GM23338 (cell line): ENCODE data around the gene CCNY. TPM values are rescaled to one million over a fixed set of nuclear protein-coding genes. Genes with fewer than 3 reads are reported as not detected.

Experiments
- ATAC-seq: fragments of 200-7000 bp; cut with Tn5 transposase; 3 replicates; pipeline ENCODE4 v1.9.1; 2020
- DNase-seq: peaks from one replicate; pipeline ENCODE4 v3.0.0-alpha.2; 2015; ENCODE audit warnings: low spot score
- H2AFZ ChIP-seq: fragments of 200-600 bp; sonication (generic); 2 replicates; pipeline ENCODE4 v1.8.0; 2016; ENCODE audit warnings: antibody characterized with exemption, mild to moderate bottlenecking, moderate library complexity
- H3F3A ChIP-seq: fragments of 200-600 bp; sonication (generic); replicated peaks from 2 replicates; pipeline ENCODE4 v1.8.0; 2017; ENCODE audit warnings: antibody characterized with exemption, mixed run types, low read depth
- H3K27ac ChIP-seq: fragments of 200-600 bp; sonication (generic); 2 replicates; pipeline ENCODE4 v1.6.1; 2016; ENCODE audit warnings: low read depth
- H3K27me3 ChIP-seq: fragments of 200-600 bp; sonication (generic); 2 replicates; pipeline ENCODE4 v1.8.0; 2016; ENCODE audit warnings: mild to moderate bottlenecking, mixed run types, moderate library complexity; ENCODE audit not compliant: insufficient read depth
- H3K36me3 ChIP-seq: fragments of 200-600 bp; sonication (generic); 2 replicates; pipeline ENCODE4 v1.8.0; 2016; ENCODE audit warnings: mild to moderate bottlenecking; ENCODE audit not compliant: insufficient read depth
- H3K4me1 ChIP-seq: fragments of 200-600 bp; sonication (generic); 2 replicates; pipeline ENCODE4 v1.8.0; 2016; ENCODE audit warnings: mild to moderate bottlenecking, moderate library complexity; ENCODE audit not compliant: insufficient read depth
- H3K4me2 ChIP-seq: fragments of 200-600 bp; sonication (generic); 2 replicates; pipeline ENCODE4 v1.7.1; 2017; ENCODE audit warnings: mixed run types
- H3K4me3 ChIP-seq: fragments of 200-600 bp; sonication (generic); 2 replicates; pipeline ENCODE4 v1.6.1; 2016; ENCODE audit warnings: mixed run types
- H3K79me2 ChIP-seq: fragments of 200-600 bp; sonication (generic); replicated peaks from 2 replicates; pipeline ENCODE4 v1.8.0; 2017; ENCODE audit warnings: mild to moderate bottlenecking; ENCODE audit not compliant: insufficient read depth
- H3K9me2 ChIP-seq: fragments of 200-600 bp; sonication (generic); 2 replicates; pipeline ENCODE4 v1.8.0; 2017; ENCODE audit not compliant: insufficient read depth
- H4K20me1 ChIP-seq: fragments of 200-600 bp; sonication (generic); replicated peaks from 2 replicates; pipeline ENCODE4 v1.8.0; 2017; ENCODE audit warnings: mild to moderate bottlenecking; ENCODE audit not compliant: insufficient read depth
- H3K27ac Mint-ChIP-seq: 2 replicates; pipeline ENCODE4 v1.8.0; 2020; ENCODE audit warnings: inconsistent platforms, mild to moderate bottlenecking, moderate library complexity, mixed read lengths
- H3K27me3 Mint-ChIP-seq: 3 replicates; pipeline ENCODE4 v1.8.0; 2022; ENCODE audit warnings: low read depth, mild to moderate bottlenecking, moderate library complexity, mixed read lengths, inconsistent platforms; ENCODE audit not compliant: insufficient read depth, poor library complexity
- H3K36me3 Mint-ChIP-seq: 3 replicates; pipeline ENCODE4 v1.8.0; 2021; ENCODE audit warnings: low read depth, mild to moderate bottlenecking, inconsistent platforms, moderate library complexity, mixed read lengths
- H3K4me1 Mint-ChIP-seq: 3 replicates; pipeline ENCODE4 v1.8.0; 2020; ENCODE audit warnings: mild to moderate bottlenecking, inconsistent platforms, mixed read lengths
- H3K4me3 Mint-ChIP-seq: 3 replicates; pipeline ENCODE4 v1.8.0; 2021; ENCODE audit warnings: moderate library complexity, mild to moderate bottlenecking, inconsistent platforms, mixed read lengths
- H3K9me3 Mint-ChIP-seq: 3 replicates; pipeline ENCODE4 v1.8.0; 2020; ENCODE audit warnings: moderate library complexity, mild to moderate bottlenecking, inconsistent platforms, mixed read lengths
- CREB1 ChIP-seq: fragments of 250-450 bp; sonication (Bioruptor Pico); IDR thresholded peaks from 2 replicates; pipeline ENCODE4 v1.5.0; 2020; ENCODE audit warnings: low read depth, mild to moderate bottlenecking, moderate library complexity
- CTCF ChIP-seq, 2 experiments: fragments of 200-600 bp in 1 of 2; sonication (generic) in 1 of 2; conservative IDR thresholded peaks; 2 replicates each; pipeline versions ENCODE4 v1.5.1 to v1.6.1; 2016 to 2017; ENCODE audit warnings: antibody characterized with exemption in 2 of 2, low read depth in 2 of 2, mild to moderate bottlenecking in 2 of 2, moderate library complexity in 1 of 2
- EZH2 ChIP-seq: fragments of 200-600 bp; sonication (generic); IDR thresholded peaks from one replicate; pipeline ENCODE4 v1.8.0; 2017; ENCODE audit warnings: antibody characterized with exemption, mild to moderate bottlenecking, low read depth; ENCODE audit not compliant: unreplicated experiment
- EZH2phosphoT487 ChIP-seq: fragments of 200-600 bp; sonication (generic); IDR thresholded peaks from one replicate; pipeline ENCODE4 v1.8.1; 2018; ENCODE audit warnings: antibody characterized with exemption; ENCODE audit not compliant: unreplicated experiment
- JUNB ChIP-seq: IDR thresholded peaks from one replicate; pipeline ENCODE4 v1.6.1; 2016; ENCODE audit warnings: antibody characterized with exemption; ENCODE audit not compliant: unreplicated experiment
- NANOG ChIP-seq: IDR thresholded peaks from 2 replicates; pipeline ENCODE4 v1.6.1; 2016; ENCODE audit warnings: antibody characterized with exemption, borderline replicate concordance
- POLR2AphosphoS5 ChIP-seq: IDR thresholded peaks from 2 replicates; pipeline ENCODE4 v1.6.1; 2016; ENCODE audit warnings: antibody characterized with exemption, low read depth
- STAT1 ChIP-seq: IDR thresholded peaks from one replicate; pipeline ENCODE4 v1.6.1; 2016; ENCODE audit warnings: antibody characterized with exemption; ENCODE audit not compliant: unreplicated experiment
- ZNF114 ChIP-seq: fragments of 250-450 bp; sonication (Bioruptor Pico); IDR thresholded peaks from 2 replicates; pipeline ENCODE4 v1.5.0; 2020; ENCODE audit warnings: mild to moderate bottlenecking, moderate library complexity
- ZNF331 ChIP-seq: fragments of 250-450 bp; sonication (Bioruptor Pico); IDR thresholded peaks from 2 replicates; pipeline ENCODE4 v1.5.0; 2020; ENCODE audit warnings: low read depth, mild to moderate bottlenecking, moderate library complexity
- polyA plus RNA-seq: library from polyadenylated mRNA; unstranded; fragments of >200 nt; fragmentation: Nextera tagmentation; extraction: Ambion mirVana; gene quantifications from 2 replicates; pipeline ENCODE4 v1.2.1, GENCODE V29; 2016
- total RNA-seq: library from RNA; depleted of rRNA; stranded (reverse); fragments of >200 nt; shearing (Covaris generic); gene quantifications from 2 replicates; pipeline ENCODE4 v1.2.3, GENCODE V29; 2014
- TF ChIP-seq, protein P1 (sequence below): IDR thresholded peaks from 2 replicates; pipeline ENCODE4 v1.6.1; 2016; ENCODE audit warnings: antibody characterized with exemption
- TF ChIP-seq, protein P2 (sequence below): IDR thresholded peaks from one replicate; pipeline ENCODE4 v1.6.1; 2018; ENCODE audit warnings: antibody characterized with exemption; ENCODE audit not compliant: unreplicated experiment

The CCNY gene
- total and polyA plus RNA-seq, 2 experiments from 2014 or later: 14.2 to 29.0 TPM

DNA sequence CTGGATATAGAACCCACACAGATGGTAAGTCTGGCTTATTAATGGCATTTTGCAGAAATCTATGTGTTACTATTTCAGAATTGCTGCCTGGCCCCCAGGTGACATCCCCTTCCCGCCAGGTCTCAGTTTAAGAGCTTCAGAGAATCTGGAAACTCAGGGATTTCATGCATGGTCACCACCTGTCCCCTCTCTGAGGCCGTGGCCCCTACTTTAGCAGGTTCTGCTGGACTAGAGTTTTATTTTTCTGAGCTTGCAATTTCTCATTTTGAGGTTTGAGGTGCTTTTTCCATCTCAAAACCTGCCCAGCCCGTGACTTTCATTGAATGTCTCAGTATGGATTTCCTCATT, 244.1 kb downstream of the CCNY start:
- peaks cover 2% of the 10 kb centered on the region; the same call in 1 of the 3 replicates for H3K9me3 Mint-ChIP-seq
- H2AFZ ChIP-seq: no peak overlapping the region
- H3K4me3 Mint-ChIP-seq: no peak overlapping the region
- H3K9me2 ChIP-seq: 0 out of 2 replicates have a peak, but pooled peaks cover 3% of the 10 kb centered on the region
- H3K4me2 ChIP-seq: no peak overlapping the region
- H3K36me3 ChIP-seq: no peaks in the 10 kb centered on the region
- H3F3A ChIP-seq: no peaks in the 10 kb centered on the region
- peaks cover 2% of the 10 kb centered on the region for H3K27me3 Mint-ChIP-seq
- H4K20me1 ChIP-seq: no peaks in the 10 kb centered on the region
- no peaks in the 10 kb centered on the region for H3K79me2 ChIP-seq
- ATAC-seq: no peak
- H3K4me1 Mint-ChIP-seq: no peaks in the 10 kb centered on the region
- DNase-seq: no peak
- H3K27ac Mint-ChIP-seq: no peak overlapping the region
- no peak overlapping the region for H3K27ac ChIP-seq
- H3K27me3 ChIP-seq: no peaks in the 10 kb centered on the region
- H3K36me3 Mint-ChIP-seq: peaks cover 1% of the 10 kb centered on the region; the same call in 1 of the 3 replicates
- no peaks in the 10 kb centered on the region for H3K4me1 ChIP-seq
- no peak for TF ChIP-seq ZNF331
- H3K4me3 ChIP-seq: no peak overlapping the region

DNA sequence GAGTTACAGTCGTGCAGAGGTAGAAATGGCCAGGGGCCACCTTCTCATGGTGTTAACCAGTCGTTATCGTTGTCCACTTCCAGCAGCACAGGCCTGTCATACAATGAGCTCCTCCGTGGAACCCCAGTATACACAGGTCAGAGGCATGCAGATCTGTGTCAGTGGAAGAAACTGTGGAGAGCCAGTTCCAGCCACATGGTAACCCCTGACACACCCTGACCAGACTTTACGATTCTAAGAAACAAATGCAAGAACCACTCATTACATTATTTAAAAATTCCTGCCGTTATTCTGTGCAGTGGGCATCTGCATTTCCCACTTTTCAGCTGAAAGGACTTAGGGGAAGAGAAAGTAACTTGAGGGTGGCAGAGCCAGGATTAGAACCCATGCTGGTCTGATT, 245.3 kb downstream of the CCNY start:
- no peaks in the 10 kb centered on the region for H3K27me3 ChIP-seq
- 0 out of 2 replicates have a peak, but pooled peaks cover under 1% of the 10 kb centered on the region for H3K9me2 ChIP-seq
- no peak overlapping the region for H3K27ac ChIP-seq
- H2AFZ ChIP-seq: no peak overlapping the region
- H3K4me2 ChIP-seq: no peak overlapping the region
- H3F3A ChIP-seq: no peaks in the 10 kb centered on the region
- DNase-seq (no peak), ATAC-seq (no peak)
- no peak overlapping the region for H3K27ac Mint-ChIP-seq
- H3K4me1 Mint-ChIP-seq: no peaks in the 10 kb centered on the region
- H3K4me3 ChIP-seq: no peak overlapping the region
- H4K20me1 ChIP-seq: no peaks in the 10 kb centered on the region
- H3K4me1 ChIP-seq: no peaks in the 10 kb centered on the region
- H3K36me3 Mint-ChIP-seq: no peaks in the 10 kb centered on the region
- no peaks in the 10 kb centered on the region for H3K79me2 ChIP-seq
- H3K9me3 Mint-ChIP-seq: peaks cover 2% of the 10 kb centered on the region; the same call in 2 of the 3 replicates
- no peaks in the 10 kb centered on the region for H3K36me3 ChIP-seq
- peaks cover 2% of the 10 kb centered on the region for H3K27me3 Mint-ChIP-seq
- no peak overlapping the region for H3K4me3 Mint-ChIP-seq
- TF ChIP-seq ZNF114 (CRISPR knock-in tag) (no peak), EZH2phosphoT487 (no peak), NANOG (no peak), STAT1 (no peak), EZH2 (no peak), JUNB (no peak), POLR2AphosphoS5 (no peak), CREB1 (CRISPR knock-in tag) (no peak), CTCF (conservative IDR thresholded peaks at IDR 0.05; ENCODE audit: low read depth in 2 of 2) (no peak)
- TF ChIP-seq, protein P1, sequence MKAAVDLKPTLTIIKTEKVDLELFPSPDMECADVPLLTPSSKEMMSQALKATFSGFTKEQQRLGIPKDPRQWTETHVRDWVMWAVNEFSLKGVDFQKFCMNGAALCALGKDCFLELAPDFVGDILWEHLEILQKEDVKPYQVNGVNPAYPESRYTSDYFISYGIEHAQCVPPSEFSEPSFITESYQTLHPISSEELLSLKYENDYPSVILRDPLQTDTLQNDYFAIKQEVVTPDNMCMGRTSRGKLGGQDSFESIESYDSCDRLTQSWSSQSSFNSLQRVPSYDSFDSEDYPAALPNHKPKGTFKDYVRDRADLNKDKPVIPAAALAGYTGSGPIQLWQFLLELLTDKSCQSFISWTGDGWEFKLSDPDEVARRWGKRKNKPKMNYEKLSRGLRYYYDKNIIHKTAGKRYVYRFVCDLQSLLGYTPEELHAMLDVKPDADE: no peak
- TF ChIP-seq, protein P2, sequence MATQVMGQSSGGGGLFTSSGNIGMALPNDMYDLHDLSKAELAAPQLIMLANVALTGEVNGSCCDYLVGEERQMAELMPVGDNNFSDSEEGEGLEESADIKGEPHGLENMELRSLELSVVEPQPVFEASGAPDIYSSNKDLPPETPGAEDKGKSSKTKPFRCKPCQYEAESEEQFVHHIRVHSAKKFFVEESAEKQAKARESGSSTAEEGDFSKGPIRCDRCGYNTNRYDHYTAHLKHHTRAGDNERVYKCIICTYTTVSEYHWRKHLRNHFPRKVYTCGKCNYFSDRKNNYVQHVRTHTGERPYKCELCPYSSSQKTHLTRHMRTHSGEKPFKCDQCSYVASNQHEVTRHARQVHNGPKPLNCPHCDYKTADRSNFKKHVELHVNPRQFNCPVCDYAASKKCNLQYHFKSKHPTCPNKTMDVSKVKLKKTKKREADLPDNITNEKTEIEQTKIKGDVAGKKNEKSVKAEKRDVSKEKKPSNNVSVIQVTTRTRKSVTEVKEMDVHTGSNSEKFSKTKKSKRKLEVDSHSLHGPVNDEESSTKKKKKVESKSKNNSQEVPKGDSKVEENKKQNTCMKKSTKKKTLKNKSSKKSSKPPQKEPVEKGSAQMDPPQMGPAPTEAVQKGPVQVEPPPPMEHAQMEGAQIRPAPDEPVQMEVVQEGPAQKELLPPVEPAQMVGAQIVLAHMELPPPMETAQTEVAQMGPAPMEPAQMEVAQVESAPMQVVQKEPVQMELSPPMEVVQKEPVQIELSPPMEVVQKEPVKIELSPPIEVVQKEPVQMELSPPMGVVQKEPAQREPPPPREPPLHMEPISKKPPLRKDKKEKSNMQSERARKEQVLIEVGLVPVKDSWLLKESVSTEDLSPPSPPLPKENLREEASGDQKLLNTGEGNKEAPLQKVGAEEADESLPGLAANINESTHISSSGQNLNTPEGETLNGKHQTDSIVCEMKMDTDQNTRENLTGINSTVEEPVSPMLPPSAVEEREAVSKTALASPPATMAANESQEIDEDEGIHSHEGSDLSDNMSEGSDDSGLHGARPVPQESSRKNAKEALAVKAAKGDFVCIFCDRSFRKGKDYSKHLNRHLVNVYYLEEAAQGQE: no peak
